ENCODE measurements around the gene VPS52. TPM values are rescaled to one million over a fixed set of nuclear protein-coding genes. Genes with fewer than 3 reads are reported as not detected.

Gene VPS52
- total RNA-seq, 4 donors from 2014 or later: 18.1 to 45.5 (median 31.5) TPM

GRCh38 chr6:33297406-33297955 lies 25.8 kb upstream of the VPS52 start:
- TF ChIP-seq POLR2AphosphoS5 (IDR thresholded peaks at IDR 0.05) (no peak), CTCF (IDR thresholded peaks at IDR 0.05) (no peak), POLR2A (IDR thresholded peaks at IDR 0.05) (no peak), EP300 (IDR thresholded peaks at IDR 0.05) (no peak)
- Histone ChIP-seq H3K4me3 (peak overlapping the region; percentile 87 to 92), H3K27me3 (no peaks in the 10 kb centered on the region), H3K27ac (peak overlapping the region; percentile 90 to 99 (median 94)), H3K36me3 (peaks cover 0 to 56% of the 10 kb centered on the region in 2 donors), H3K4me1 (peaks cover 0 to 47% (median 14%) of the 10 kb centered on the region in 3 donors), H3K9me3 (no peaks in the 10 kb centered on the region)
- 7% methylated on average over 3 of the region's 16 CpGs; no CpG with 5 or more reads in 1 of the 2 donors for WGBS, 2 donors (ENCODE audit: low coverage in 1 of 2)
- ATAC-seq: no peak

DNA sequence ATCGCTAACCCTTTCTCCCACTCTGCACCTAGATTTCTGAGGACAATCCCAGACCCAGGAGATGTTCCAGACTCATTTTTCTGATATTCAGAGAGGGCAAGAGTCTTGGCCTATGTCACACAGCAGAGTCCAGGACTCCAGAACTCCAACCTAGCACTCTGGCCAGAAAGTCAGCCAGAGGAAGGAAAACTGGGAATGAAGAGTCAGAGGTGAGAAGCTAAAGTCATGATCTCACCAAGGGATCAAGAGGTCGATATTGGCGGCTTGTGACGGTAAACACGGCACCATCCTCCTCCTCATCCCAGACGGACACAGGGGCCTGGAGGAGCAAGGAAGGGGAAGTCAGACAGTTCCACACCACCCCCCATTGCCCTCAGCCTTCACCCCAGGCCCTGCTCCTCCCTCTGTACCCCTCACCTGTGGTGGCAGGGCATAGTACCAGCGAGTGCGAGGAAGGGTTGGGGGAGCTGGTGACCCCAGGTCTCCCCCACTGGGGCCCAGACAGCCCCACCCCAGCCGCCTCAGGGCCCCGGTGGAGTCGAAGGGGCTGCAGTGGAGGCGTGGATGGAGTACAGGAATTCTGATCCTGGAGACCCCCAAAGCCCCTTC lies 25.2 kb upstream of the VPS52 start:
- Histone ChIP-seq H3K4me1 (peaks cover 0 to 47% (median 14%) of the 10 kb centered on the region in 3 donors), H3K36me3 (peaks cover 0 to 56% of the 10 kb centered on the region in 2 donors), H3K4me3 (peak overlapping the region in 1 of 2 donors; percentile 92), H3K9me3 (no peaks in the 10 kb centered on the region), H3K27ac (peak overlapping the region; percentile 90 to 99 (median 94)), H3K27me3 (no peaks in the 10 kb centered on the region)
- TF ChIP-seq EP300 (IDR thresholded peaks at IDR 0.05) (no peak), CTCF (IDR thresholded peaks at IDR 0.05) (no peak)
- WGBS, 2 donors (ENCODE audit: low coverage in 1 of 2): 61 to 77% methylated on average over 5 to 6 of the region's 12 CpGs
- ATAC-seq: no peak

DNA sequence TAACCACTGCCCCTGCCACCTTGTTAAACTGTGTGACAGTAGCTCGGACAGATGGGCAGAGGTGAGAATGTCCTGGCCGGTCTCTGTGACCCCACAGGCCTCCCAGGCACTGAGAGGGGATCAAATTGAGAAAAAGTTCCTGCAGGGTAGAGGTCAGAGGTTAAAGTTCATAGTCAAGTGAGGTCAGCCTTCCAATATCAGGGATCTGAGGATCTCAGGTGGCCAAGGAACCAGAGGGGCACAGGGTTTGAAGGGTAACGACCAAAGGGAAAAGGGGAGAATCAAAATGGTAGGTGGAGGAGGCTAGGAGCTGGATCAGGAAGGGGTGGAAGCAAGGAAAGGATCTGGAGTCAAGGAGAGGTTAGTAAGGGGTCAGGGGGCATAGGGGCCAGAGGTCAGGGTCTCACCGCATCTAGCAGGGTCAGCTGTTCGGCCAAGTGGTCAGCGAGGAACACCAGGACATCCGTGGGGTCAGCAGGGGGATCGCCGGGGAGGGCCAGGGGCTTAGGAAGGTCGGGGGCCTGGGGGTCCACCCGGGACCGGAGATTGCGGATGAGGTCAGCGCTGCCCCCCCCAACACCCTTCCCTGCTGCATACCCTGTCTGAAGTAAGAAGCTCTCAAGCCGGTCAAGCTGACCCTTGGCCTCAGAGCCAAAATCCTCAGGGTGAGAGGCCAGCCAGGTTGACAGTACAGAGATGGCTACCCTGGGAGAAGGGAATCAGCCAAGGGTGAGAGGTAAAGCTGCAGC lies 24.1 kb upstream of the VPS52 start:
- H3K36me3 ChIP-seq: peaks cover 0 to 60% of the 10 kb centered on the region in 2 donors
- TF ChIP-seq POLR2A (IDR thresholded peaks at IDR 0.05): no peak
- no peak for TF ChIP-seq CTCF (IDR thresholded peaks at IDR 0.05)
- TF ChIP-seq POLR2AphosphoS5 (IDR thresholded peaks at IDR 0.05): no peak
- no peak for TF ChIP-seq EP300 (IDR thresholded peaks at IDR 0.05)
- no peak overlapping the region for H3K4me3 ChIP-seq
- H3K4me1 ChIP-seq: peaks cover 0 to 42% (median 10%) of the 10 kb centered on the region in 3 donors
- no peaks in the 10 kb centered on the region for H3K9me3 ChIP-seq
- no peaks in the 10 kb centered on the region for H3K27me3 ChIP-seq
- 73 to 83% methylated on average over 1 to 7 of the region's 15 CpGs for WGBS, 2 donors (ENCODE audit: low coverage in 1 of 2)
- H3K27ac ChIP-seq: peak overlapping the region in 1 of 4 donors; percentile 7
- no peak for ATAC-seq

DNA sequence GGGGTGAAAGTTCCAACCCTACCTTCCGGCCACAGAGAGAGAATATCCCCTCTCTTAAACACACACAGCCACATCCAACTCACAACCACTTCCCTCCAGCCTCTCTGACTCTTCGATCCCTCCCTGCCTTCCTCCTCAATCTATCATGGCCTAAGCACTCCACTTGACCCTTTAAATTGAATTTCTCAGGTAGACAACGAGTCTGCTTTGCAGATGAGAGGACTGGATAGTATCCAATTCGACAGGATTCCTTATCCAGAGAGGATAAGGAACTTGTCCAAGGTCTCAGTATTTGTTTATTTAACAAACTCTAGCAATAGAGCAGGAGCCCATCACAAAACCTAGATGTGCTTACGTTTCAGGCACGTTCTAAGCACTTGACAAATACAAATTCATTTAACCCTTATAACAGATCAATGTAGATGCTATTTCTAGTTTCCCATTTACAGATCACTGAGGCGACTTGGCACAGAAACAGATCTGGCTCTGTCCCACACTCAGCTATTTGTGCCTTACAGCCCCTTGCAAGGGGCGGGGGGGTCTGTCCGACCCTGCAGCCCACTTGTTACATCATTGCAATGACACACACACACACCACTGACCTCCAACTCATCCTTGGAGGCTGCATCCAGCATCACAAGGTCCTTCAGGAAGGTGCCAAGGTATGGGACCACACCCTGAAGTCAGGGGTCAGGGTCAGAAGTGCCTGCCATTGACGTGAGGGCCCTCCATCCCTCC lies 22.6 kb upstream of the VPS52 start:
- 35 to 46% methylated on average over 8 to 10 of the region's 10 CpGs for WGBS, 2 donors (ENCODE audit: low coverage in 1 of 2)
- Histone ChIP-seq H3K27me3 (no peaks in the 10 kb centered on the region), H3K4me3 (no peak overlapping the region), H3K9me3 (no peaks in the 10 kb centered on the region), H3K36me3 (peaks cover 0 to 64% of the 10 kb centered on the region in 2 donors), H3K27ac (no peak overlapping the region), H3K4me1 (peaks cover 0 to 43% (median 16%) of the 10 kb centered on the region in 3 donors)
- ATAC-seq: no peak
- TF ChIP-seq POLR2AphosphoS5 (IDR thresholded peaks at IDR 0.05) (no peak), EP300 (IDR thresholded peaks at IDR 0.05) (no peak), POLR2A (IDR thresholded peaks at IDR 0.05) (no peak), CTCF (IDR thresholded peaks at IDR 0.05) (no peak)
